NB4 (cell line): ENCODE data around the gene PDZD2.

Experiments used
- POLR2A ChIP-seq: IDR thresholded peaks from 2 replicates; pipeline ENCODE4 v1.6.1; 2011; ENCODE audit warnings: mild to moderate bottlenecking; ENCODE audit not compliant: insufficient read length; ENCODE audit errors: extremely low read depth
- TF ChIP-seq, protein P1 (sequence below): IDR thresholded peaks from one replicate; pipeline ENCODE4 v1.5.1; 2012; ENCODE audit warnings: low read depth, low read length
- TF ChIP-seq, protein P2 (sequence below): IDR thresholded peaks from 2 replicates; pipeline ENCODE4 v1.6.1; 2011; ENCODE audit warnings: low read depth, low read length

DNA sequence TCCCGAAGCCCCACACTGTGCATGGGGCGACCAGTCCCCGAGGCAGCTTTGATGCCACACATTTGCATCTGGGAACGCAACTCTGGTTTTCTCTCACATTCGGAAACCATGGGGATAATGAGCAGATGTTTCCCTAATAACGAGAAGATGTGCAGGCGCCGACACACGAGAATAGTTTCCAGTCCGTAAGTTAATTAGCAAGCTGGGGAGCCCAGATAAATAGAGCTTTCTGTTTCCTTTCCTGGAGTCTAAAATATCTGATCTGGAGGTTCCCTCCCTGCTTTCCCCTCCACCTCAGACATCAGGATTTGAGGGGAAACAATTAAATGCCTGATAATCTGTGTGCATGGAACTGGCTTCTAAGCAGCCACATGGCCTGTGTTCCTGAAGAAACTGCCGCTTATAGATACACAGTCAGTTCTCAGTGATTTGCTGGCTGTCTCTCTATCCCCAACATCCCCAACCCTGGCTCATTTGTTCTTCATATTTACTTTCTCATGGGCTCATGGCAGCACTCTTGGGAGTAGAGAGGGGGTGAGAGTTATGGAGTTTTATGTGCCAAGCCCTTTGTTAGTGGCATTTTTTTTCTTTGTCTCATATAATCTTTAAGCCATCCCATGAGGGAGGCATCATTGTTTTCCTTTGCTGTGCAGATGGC lies 62.8 kb downstream of the PDZD2 start:
- TF ChIP-seq, protein P1, sequence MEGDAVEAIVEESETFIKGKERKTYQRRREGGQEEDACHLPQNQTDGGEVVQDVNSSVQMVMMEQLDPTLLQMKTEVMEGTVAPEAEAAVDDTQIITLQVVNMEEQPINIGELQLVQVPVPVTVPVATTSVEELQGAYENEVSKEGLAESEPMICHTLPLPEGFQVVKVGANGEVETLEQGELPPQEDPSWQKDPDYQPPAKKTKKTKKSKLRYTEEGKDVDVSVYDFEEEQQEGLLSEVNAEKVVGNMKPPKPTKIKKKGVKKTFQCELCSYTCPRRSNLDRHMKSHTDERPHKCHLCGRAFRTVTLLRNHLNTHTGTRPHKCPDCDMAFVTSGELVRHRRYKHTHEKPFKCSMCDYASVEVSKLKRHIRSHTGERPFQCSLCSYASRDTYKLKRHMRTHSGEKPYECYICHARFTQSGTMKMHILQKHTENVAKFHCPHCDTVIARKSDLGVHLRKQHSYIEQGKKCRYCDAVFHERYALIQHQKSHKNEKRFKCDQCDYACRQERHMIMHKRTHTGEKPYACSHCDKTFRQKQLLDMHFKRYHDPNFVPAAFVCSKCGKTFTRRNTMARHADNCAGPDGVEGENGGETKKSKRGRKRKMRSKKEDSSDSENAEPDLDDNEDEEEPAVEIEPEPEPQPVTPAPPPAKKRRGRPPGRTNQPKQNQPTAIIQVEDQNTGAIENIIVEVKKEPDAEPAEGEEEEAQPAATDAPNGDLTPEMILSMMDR = no peak
- TF ChIP-seq POLR2A = no peak
- TF ChIP-seq, protein P2, sequence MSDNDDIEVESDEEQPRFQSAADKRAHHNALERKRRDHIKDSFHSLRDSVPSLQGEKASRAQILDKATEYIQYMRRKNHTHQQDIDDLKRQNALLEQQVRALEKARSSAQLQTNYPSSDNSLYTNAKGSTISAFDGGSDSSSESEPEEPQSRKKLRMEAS = no peak
